WTC11 (cell line): ENCODE measurements around the gene PKD2L1. TPM values are rescaled to one million over a fixed set of nuclear protein-coding genes. Genes with fewer than 3 reads are reported as not detected.

Source experiments
- ATAC-seq: fragments of 200-7000 bp; cut with Tn5 transposase; 2 replicates; pipeline ENCODE4 v1.10.0; 2021; ENCODE audit warnings: mild to moderate bottlenecking, moderate library complexity
- CTCF ChIA-PET: fragments of 300-600 bp; sonication (Branson Sonifier 250); formaldehyde crosslinking; loops from one replicate; lab custom pipeline; 2021; ENCODE audit warnings: antibody characterized with exemption; lab: Charles Lee
- POLR2A ChIA-PET: fragments of 350-600 bp; sonication (Branson Sonifier 250); formaldehyde crosslinking; loops from one replicate; lab custom pipeline; 2021; ENCODE audit warnings: antibody characterized with exemption; lab: Charles Lee
- DNase-seq: peaks from one replicate; pipeline ENCODE4 v3.0.0; 2021; ENCODE audit warnings: low spot score
- H3K27ac Mint-ChIP-seq: 2 replicates; pipeline ENCODE4 v1.8.0; 2021; ENCODE audit warnings: mixed read lengths
- H3K27me3 Mint-ChIP-seq: 2 replicates; pipeline ENCODE4 v1.8.0; 2021; ENCODE audit warnings: low read depth, mild to moderate bottlenecking, moderate library complexity, mixed read lengths
- H3K36me3 Mint-ChIP-seq: 2 replicates; pipeline ENCODE4 v1.8.0; 2021; ENCODE audit warnings: mixed read lengths
- H3K4me1 Mint-ChIP-seq: 2 replicates; pipeline ENCODE4 v1.8.0; 2022; ENCODE audit warnings: mixed read lengths
- H3K4me3 Mint-ChIP-seq: 2 replicates; pipeline ENCODE4 v1.8.0; 2021; ENCODE audit warnings: mild to moderate bottlenecking, moderate library complexity, mixed read lengths
- H3K9me3 Mint-ChIP-seq: 2 replicates; pipeline ENCODE4 v1.8.0; 2021; ENCODE audit warnings: mixed read lengths
- ATF1 ChIP-seq: sonication (generic); formaldehyde crosslinking; IDR thresholded peaks from 2 replicates; pipeline ENCODE4 v1.8.1; 2023; ENCODE audit warnings: mild to moderate bottlenecking, moderate library complexity, missing genetic modification reagents
- CREM ChIP-seq: sonication (generic); formaldehyde crosslinking; IDR thresholded peaks from 2 replicates; pipeline ENCODE4 v1.8.1; 2022; ENCODE audit warnings: mild to moderate bottlenecking, missing genetic modification reagents, moderate library complexity
- FOXP1 ChIP-seq: sonication (generic); formaldehyde crosslinking; IDR thresholded peaks from 2 replicates; pipeline ENCODE4 v1.8.0; 2022; ENCODE audit warnings: missing genetic modification reagents, mild to moderate bottlenecking, moderate library complexity, borderline replicate concordance
- IRF2 ChIP-seq: sonication (generic); formaldehyde crosslinking; IDR thresholded peaks from 2 replicates; pipeline ENCODE4 v1.8.0; 2022; ENCODE audit warnings: low read depth, missing genetic modification reagents, borderline replicate concordance
- JAZF1 ChIP-seq: fragments of 250-450 bp; sonication (Bioruptor Pico); IDR thresholded peaks from 2 replicates; pipeline ENCODE4 v1.9.0; 2021; ENCODE audit warnings: moderate library complexity, mild to moderate bottlenecking, inconsistent platforms
- NFE2L1 ChIP-seq: sonication (generic); formaldehyde crosslinking; IDR thresholded peaks from 2 replicates; pipeline ENCODE4 v1.8.1; 2023; ENCODE audit warnings: missing genetic modification reagents
- NR2C2 ChIP-seq: sonication (generic); formaldehyde crosslinking; IDR thresholded peaks from 2 replicates; pipeline ENCODE4 v1.8.0; 2022; ENCODE audit warnings: mild to moderate bottlenecking, missing genetic modification reagents
- RORB ChIP-seq: fragments of 250-450 bp; sonication (Bioruptor Pico); IDR thresholded peaks from 2 replicates; pipeline ENCODE4 v1.9.0; 2021; ENCODE audit warnings: mild to moderate bottlenecking
- SP1 ChIP-seq: sonication (generic); formaldehyde crosslinking; conservative IDR thresholded peaks from 2 replicates; pipeline ENCODE4 v1.8.1; 2022; ENCODE audit warnings: missing genetic modification reagents
- TCF7 ChIP-seq: sonication (generic); formaldehyde crosslinking; IDR thresholded peaks from 2 replicates; pipeline ENCODE4 v1.8.0; 2022; ENCODE audit warnings: mild to moderate bottlenecking, low read depth, missing genetic modification reagents, moderate library complexity
- TEAD4 ChIP-seq: sonication (generic); formaldehyde crosslinking; IDR thresholded peaks from 2 replicates; pipeline ENCODE4 v1.8.0; 2022; ENCODE audit warnings: mild to moderate bottlenecking, missing genetic modification reagents
- TP53 ChIP-seq: sonication (generic); formaldehyde crosslinking; IDR thresholded peaks from 2 replicates; pipeline ENCODE4 v1.8.1; 2023; ENCODE audit warnings: mild to moderate bottlenecking, missing genetic modification reagents
- ZNF121 ChIP-seq: sonication (generic); formaldehyde crosslinking; IDR thresholded peaks from 2 replicates; pipeline ENCODE4 v1.8.0; 2023; ENCODE audit warnings: missing genetic modification reagents
- ZNF232 ChIP-seq: sonication (generic); formaldehyde crosslinking; IDR thresholded peaks from 2 replicates; pipeline ENCODE4 v1.8.0; 2022; ENCODE audit warnings: mild to moderate bottlenecking, missing genetic modification reagents
- ZNF671 ChIP-seq: fragments of 250-450 bp; sonication (Bioruptor Pico); IDR thresholded peaks from 2 replicates; pipeline ENCODE4 v1.8.0; 2021; ENCODE audit warnings: mild to moderate bottlenecking
- total RNA-seq: library from RNA; stranded (reverse); gene quantifications from 3 replicates; pipeline ENCODE4 v1.2.3, GENCODE V29; 2021
- TF ChIP-seq, protein P1 (sequence below): sonication (generic); formaldehyde crosslinking; IDR thresholded peaks from 2 replicates; pipeline ENCODE4 v1.8.1; 2022; ENCODE audit warnings: mild to moderate bottlenecking, missing genetic modification reagents, moderate library complexity, borderline replicate concordance
- TF ChIP-seq, protein P2 (sequence below): sonication (generic); formaldehyde crosslinking; IDR thresholded peaks from 2 replicates; pipeline ENCODE4 v1.8.1; 2022; ENCODE audit warnings: missing genetic modification reagents, borderline replicate concordance
- TF ChIP-seq, protein P3 (sequence below): sonication (generic); formaldehyde crosslinking; IDR thresholded peaks from 2 replicates; pipeline ENCODE4 v1.8.1; 2023; ENCODE audit warnings: mild to moderate bottlenecking, moderate library complexity, missing genetic modification reagents
- TF ChIP-seq, protein P4 (sequence below): sonication (generic); formaldehyde crosslinking; IDR thresholded peaks from 2 replicates; pipeline ENCODE4 v1.8.1; 2022; ENCODE audit warnings: low read depth, missing genetic modification reagents, borderline replicate concordance
- TF ChIP-seq, protein P5 (sequence below): fragments of 250-450 bp; sonication (Bioruptor Pico); conservative IDR thresholded peaks from 2 replicates; pipeline ENCODE4 v1.9.0; 2021; ENCODE audit warnings: mild to moderate bottlenecking
- TF ChIP-seq, protein P6 (sequence below): sonication (generic); formaldehyde crosslinking; IDR thresholded peaks from 2 replicates; pipeline ENCODE4 v1.8.1; 2022; ENCODE audit warnings: low read depth, mild to moderate bottlenecking, moderate library complexity, missing genetic modification reagents, borderline replicate concordance

PKD2L1 gene
- total RNA-seq, 1 experiment from 2014 or later, result not detected

DNA sequence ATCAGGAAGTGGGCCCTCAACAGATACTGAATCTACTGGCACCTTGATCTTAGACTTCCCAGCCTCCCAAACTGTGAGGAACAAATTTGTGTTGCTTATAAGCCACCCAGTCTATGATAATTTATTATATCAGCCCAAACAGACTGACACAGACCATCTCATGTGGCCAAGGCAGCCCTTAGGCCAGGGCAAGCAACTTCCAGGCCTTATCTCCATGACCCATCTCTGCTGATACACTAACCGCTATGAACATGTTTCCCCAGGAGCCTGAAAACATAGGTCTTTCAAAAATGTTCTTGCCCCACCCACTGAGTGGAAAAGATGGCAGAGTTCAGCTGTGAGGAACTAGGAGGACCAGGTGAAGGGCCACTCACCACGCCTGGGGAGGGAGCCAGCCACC is 40.4 kb downstream of the PKD2L1 start:
- H3K9me3 Mint-ChIP-seq, result no peaks in the 10 kb centered on the region
- H3K27me3 Mint-ChIP-seq, result peaks cover 8% of the 10 kb centered on the region
- no peak overlapping the region for H3K27ac Mint-ChIP-seq
- CTCF ChIA-PET, result no interaction called here
- ATAC-seq (no peak), DNase-seq (no peak)
- no peaks in the 10 kb centered on the region for H3K36me3 Mint-ChIP-seq
- H3K4me1 Mint-ChIP-seq, result peaks cover 20% of the 10 kb centered on the region
- no peak overlapping the region for H3K4me3 Mint-ChIP-seq
- TF ChIP-seq ZNF671 (no peak), FOXP1 (CRISPR knock-in tag) (no peak), JAZF1 (CRISPR knock-in tag) (no peak), SP1 (CRISPR knock-in tag) (no peak), IRF2 (CRISPR knock-in tag) (no peak), ZNF232 (no peak), NFE2L1 (CRISPR knock-in tag) (no peak), TCF7 (CRISPR knock-in tag) (no peak), RORB (CRISPR knock-in tag) (no peak), TEAD4 (CRISPR knock-in tag) (no peak), TP53 (no peak), NR2C2 (CRISPR knock-in tag) (no peak)
- TF ChIP-seq, protein P1, sequence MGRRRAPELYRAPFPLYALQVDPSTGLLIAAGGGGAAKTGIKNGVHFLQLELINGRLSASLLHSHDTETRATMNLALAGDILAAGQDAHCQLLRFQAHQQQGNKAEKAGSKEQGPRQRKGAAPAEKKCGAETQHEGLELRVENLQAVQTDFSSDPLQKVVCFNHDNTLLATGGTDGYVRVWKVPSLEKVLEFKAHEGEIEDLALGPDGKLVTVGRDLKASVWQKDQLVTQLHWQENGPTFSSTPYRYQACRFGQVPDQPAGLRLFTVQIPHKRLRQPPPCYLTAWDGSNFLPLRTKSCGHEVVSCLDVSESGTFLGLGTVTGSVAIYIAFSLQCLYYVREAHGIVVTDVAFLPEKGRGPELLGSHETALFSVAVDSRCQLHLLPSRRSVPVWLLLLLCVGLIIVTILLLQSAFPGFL, result no peak
- TF ChIP-seq, protein P2, sequence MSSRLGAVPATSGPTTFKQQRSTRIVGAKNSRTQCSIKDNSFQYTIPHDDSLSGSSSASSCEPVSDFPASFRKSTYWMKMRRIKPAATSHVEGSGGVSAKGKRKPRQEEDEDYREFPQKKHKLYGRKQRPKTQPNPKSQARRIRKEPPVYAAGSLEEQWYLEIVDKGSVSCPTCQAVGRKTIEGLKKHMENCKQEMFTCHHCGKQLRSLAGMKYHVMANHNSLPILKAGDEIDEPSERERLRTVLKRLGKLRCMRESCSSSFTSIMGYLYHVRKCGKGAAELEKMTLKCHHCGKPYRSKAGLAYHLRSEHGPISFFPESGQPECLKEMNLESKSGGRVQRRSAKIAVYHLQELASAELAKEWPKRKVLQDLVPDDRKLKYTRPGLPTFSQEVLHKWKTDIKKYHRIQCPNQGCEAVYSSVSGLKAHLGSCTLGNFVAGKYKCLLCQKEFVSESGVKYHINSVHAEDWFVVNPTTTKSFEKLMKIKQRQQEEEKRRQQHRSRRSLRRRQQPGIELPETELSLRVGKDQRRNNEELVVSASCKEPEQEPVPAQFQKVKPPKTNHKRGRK, result no peak
- TF ChIP-seq, protein P3, sequence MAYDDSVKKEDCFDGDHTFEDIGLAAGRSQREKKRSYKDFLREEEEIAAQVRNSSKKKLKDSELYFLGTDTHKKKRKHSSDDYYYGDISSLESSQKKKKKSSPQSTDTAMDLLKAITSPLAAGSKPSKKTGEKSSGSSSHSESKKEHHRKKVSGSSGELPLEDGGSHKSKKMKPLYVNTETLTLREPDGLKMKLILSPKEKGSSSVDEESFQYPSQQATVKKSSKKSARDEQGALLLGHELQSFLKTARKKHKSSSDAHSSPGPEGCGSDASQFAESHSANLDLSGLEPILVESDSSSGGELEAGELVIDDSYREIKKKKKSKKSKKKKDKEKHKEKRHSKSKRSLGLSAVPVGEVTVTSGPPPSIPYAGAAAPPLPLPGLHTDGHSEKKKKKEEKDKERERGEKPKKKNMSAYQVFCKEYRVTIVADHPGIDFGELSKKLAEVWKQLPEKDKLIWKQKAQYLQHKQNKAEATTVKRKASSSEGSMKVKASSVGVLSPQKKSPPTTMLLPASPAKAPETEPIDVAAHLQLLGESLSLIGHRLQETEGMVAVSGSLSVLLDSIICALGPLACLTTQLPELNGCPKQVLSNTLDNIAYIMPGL (CRISPR knock-in tag), result no peak
- TF ChIP-seq, protein P4, sequence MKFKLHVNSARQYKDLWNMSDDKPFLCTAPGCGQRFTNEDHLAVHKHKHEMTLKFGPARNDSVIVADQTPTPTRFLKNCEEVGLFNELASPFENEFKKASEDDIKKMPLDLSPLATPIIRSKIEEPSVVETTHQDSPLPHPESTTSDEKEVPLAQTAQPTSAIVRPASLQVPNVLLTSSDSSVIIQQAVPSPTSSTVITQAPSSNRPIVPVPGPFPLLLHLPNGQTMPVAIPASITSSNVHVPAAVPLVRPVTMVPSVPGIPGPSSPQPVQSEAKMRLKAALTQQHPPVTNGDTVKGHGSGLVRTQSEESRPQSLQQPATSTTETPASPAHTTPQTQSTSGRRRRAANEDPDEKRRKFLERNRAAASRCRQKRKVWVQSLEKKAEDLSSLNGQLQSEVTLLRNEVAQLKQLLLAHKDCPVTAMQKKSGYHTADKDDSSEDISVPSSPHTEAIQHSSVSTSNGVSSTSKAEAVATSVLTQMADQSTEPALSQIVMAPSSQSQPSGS (CRISPR knock-in tag), result no peak
- POLR2A ChIA-PET, result no interaction called here

DNA sequence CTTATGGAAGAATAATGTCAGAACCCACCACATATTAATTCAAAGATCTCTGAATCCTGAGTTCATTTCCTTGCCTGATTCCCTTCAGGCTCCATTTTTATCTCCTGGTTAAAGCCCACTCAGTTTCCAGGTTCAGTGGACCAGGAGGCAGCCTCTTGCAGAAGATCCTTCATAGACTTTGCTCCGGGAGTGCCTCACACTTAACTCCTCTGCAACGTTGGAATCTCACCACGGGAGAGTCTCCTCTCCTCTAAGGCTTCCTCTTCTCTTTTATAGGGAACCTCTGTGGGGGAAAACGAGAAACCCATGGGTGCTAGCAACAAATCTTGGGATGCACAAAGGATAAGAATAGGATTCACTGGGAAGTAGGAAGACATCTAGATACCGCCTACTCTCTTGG is 41.8 kb downstream of the PKD2L1 start:
- Mint-ChIP-seq H3K27ac (no peak overlapping the region), H3K36me3 (peaks cover 3% of the 10 kb centered on the region; the same call in 1 of the 2 replicates), H3K9me3 (no peaks in the 10 kb centered on the region), H3K4me1 (peaks cover 20% of the 10 kb centered on the region), H3K4me3 (no peak overlapping the region), H3K27me3 (peaks cover 6% of the 10 kb centered on the region)
- ATAC-seq (no peak), DNase-seq (no peak)
- ChIA-PET CTCF (interaction anchor here (1.5 kb wide), 1 partner anchor 16 kb away, joined by 5 read pairs; no protein-coding TSS in a partner anchor), POLR2A (no interaction called here)
- TF ChIP-seq RORB (CRISPR knock-in tag) (no peak), CREM (CRISPR knock-in tag) (no peak), ATF1 (CRISPR knock-in tag) (no peak), ZNF671 (no peak), ZNF121 (CRISPR knock-in tag) (no peak)
- TF ChIP-seq, protein P5, sequence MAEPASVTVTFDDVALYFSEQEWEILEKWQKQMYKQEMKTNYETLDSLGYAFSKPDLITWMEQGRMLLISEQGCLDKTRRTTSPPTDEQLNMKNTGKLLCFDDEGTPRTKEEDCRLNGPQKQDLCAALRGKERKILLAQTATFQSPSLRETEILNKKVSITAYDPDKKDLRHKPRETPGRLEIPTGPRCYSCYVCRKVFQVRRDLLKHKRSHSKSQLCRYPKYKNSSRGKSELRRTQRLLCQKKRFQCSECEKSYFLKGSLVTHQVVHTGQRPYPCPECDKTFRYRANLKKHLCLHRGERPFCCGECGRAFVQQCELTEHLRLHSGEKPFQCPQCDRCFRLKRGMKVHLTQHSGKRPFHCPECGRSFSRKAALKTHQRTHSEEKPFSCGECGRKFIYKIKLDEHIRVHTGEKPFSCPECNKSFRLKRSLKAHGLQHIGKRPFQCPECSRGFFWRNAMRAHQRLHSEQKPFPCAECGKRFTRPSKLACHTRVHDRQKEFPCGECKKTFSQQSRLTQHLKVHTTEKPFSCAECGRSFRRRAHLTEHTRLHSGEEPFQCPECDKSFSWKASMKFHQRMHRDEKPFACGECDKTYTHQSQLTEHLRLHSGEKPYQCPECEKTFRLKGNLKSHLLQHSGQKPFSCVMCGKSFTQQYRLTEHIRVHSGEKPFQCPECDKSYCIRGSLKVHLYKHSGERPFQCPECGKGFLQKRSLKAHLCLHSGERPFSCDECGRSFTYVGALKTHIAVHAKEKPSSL (CRISPR knock-in tag), result no peak
- TF ChIP-seq, protein P3 (CRISPR knock-in tag), result no peak
- TF ChIP-seq, protein P6, sequence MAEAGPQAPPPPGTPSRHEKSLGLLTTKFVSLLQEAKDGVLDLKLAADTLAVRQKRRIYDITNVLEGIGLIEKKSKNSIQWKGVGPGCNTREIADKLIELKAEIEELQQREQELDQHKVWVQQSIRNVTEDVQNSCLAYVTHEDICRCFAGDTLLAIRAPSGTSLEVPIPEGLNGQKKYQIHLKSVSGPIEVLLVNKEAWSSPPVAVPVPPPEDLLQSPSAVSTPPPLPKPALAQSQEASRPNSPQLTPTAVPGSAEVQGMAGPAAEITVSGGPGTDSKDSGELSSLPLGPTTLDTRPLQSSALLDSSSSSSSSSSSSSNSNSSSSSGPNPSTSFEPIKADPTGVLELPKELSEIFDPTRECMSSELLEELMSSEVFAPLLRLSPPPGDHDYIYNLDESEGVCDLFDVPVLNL (CRISPR knock-in tag), result no peak
